ENCODE results near the gene INPP5J. TPM values are rescaled to one million over a fixed set of nuclear protein-coding genes. Genes with fewer than 3 reads are reported as not detected.

The INPP5J gene
- total RNA-seq, 1 experiment from 2014 or later: 6.2 TPM

DNA sequence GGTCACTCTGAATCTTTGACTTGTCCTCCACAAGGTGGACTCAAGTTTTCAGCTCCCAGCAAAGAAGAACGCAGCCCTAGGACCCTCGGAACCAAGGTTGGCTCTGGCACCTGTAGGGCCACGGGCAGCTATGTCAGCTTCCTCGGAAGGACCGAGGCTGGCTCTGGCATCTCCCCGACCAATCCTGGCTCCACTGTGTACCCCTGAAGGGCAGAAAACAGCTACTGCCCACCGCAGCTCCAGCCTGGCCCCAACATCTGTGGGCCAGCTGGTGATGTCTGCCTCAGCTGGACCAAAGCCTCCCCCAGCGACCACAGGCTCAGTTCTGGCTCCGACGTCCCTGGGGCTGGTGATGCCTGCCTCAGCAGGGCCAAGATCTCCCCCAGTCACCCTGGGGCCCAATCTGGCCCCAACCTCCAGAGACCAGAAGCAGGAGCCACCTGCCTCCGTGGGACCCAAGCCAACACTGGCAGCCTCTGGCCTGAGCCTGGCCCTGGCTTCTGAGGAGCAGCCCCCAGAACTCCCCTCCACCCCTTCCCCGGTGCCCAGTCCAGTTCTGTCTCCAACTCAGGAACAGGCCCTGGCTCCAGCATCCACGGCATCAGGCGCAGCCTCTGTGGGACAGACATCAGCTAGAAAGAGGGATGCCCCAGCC lies 2.2 kb downstream of the INPP5J start (continued):
- TF ChIP-seq ZNF281 (CRISPR knock-in tag; IDR thresholded peaks at IDR 0.05) (no peak), HMGA2 (CRISPR knock-in tag; IDR thresholded peaks at IDR 0.05) (no peak)

DNA sequence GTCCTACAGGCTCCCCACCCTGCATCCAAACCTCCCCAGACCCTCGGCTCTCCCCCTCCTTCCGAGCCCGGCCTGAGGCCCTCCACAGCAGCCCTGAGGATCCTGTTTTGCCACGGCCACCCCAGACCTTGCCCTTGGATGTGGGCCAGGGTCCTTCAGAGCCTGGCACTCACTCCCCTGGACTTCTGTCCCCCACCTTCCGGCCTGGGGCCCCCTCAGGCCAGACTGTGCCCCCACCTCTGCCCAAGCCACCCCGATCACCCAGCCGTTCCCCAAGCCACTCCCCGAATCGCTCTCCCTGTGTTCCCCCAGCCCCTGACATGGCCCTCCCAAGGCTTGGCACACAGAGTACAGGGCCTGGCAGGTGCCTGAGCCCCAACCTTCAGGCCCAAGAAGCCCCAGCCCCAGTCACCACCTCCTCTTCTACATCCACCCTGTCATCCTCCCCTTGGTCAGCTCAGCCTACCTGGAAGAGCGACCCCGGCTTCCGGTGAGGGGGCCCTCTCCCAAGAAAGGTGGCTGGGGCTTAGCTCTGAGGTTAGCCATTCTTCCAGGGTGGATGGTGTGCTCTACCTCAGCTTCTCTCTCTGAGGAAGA lies 2.9 kb downstream of the INPP5J start:
- TF ChIP-seq, protein P1, sequence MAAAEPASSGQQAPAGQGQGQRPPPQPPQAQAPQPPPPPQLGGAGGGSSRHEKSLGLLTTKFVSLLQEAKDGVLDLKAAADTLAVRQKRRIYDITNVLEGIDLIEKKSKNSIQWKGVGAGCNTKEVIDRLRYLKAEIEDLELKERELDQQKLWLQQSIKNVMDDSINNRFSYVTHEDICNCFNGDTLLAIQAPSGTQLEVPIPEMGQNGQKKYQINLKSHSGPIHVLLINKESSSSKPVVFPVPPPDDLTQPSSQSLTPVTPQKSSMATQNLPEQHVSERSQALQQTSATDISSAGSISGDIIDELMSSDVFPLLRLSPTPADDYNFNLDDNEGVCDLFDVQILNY (CRISPR knock-in tag; IDR thresholded peaks at IDR 0.05): no peak
- TF ChIP-seq ATF1 (CRISPR knock-in tag; IDR thresholded peaks at IDR 0.05) (no peak), ZNF396 (CRISPR knock-in tag; IDR thresholded peaks at IDR 0.05; ENCODE audit: borderline replicate concordance) (no peak)
- TF ChIP-seq, protein P2, sequence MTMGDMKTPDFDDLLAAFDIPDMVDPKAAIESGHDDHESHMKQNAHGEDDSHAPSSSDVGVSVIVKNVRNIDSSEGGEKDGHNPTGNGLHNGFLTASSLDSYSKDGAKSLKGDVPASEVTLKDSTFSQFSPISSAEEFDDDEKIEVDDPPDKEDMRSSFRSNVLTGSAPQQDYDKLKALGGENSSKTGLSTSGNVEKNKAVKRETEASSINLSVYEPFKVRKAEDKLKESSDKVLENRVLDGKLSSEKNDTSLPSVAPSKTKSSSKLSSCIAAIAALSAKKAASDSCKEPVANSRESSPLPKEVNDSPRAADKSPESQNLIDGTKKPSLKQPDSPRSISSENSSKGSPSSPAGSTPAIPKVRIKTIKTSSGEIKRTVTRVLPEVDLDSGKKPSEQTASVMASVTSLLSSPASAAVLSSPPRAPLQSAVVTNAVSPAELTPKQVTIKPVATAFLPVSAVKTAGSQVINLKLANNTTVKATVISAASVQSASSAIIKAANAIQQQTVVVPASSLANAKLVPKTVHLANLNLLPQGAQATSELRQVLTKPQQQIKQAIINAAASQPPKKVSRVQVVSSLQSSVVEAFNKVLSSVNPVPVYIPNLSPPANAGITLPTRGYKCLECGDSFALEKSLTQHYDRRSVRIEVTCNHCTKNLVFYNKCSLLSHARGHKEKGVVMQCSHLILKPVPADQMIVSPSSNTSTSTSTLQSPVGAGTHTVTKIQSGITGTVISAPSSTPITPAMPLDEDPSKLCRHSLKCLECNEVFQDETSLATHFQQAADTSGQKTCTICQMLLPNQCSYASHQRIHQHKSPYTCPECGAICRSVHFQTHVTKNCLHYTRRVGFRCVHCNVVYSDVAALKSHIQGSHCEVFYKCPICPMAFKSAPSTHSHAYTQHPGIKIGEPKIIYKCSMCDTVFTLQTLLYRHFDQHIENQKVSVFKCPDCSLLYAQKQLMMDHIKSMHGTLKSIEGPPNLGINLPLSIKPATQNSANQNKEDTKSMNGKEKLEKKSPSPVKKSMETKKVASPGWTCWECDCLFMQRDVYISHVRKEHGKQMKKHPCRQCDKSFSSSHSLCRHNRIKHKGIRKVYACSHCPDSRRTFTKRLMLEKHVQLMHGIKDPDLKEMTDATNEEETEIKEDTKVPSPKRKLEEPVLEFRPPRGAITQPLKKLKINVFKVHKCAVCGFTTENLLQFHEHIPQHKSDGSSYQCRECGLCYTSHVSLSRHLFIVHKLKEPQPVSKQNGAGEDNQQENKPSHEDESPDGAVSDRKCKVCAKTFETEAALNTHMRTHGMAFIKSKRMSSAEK (CRISPR knock-in tag; IDR thresholded peaks at IDR 0.05; ENCODE audit: borderline replicate concordance): no peak
- CTCF ChIA-PET: interaction anchor here (1.3 to 3.5 kb wide), 3 partner anchors 15 to 20 kb away, joined by 4 to 56 read pairs (median 8); partner anchors contain the start of genes PLA2G3 and SELENOM
- no peak for ATAC-seq
- no peak overlapping the region for H3K27ac Mint-ChIP-seq
- no peaks in the 10 kb centered on the region for H3K36me3 Mint-ChIP-seq
- peaks cover 3% of the 10 kb centered on the region; the same call in 1 of the 2 replicates for H3K27me3 Mint-ChIP-seq (ENCODE audit: low read depth)
- no peak overlapping the region for H3K4me3 Mint-ChIP-seq
- DNase-seq (ENCODE audit: low spot score): no peak
- peaks cover 25% of the 10 kb centered on the region for H3K4me1 Mint-ChIP-seq
- POLR2A ChIA-PET: interaction anchor here (0.6 kb wide), 1 partner anchor 54 kb away, joined by 3 read pairs; no protein-coding TSS in a partner anchor
- H3K9me3 Mint-ChIP-seq: no peaks in the 10 kb centered on the region

DNA sequence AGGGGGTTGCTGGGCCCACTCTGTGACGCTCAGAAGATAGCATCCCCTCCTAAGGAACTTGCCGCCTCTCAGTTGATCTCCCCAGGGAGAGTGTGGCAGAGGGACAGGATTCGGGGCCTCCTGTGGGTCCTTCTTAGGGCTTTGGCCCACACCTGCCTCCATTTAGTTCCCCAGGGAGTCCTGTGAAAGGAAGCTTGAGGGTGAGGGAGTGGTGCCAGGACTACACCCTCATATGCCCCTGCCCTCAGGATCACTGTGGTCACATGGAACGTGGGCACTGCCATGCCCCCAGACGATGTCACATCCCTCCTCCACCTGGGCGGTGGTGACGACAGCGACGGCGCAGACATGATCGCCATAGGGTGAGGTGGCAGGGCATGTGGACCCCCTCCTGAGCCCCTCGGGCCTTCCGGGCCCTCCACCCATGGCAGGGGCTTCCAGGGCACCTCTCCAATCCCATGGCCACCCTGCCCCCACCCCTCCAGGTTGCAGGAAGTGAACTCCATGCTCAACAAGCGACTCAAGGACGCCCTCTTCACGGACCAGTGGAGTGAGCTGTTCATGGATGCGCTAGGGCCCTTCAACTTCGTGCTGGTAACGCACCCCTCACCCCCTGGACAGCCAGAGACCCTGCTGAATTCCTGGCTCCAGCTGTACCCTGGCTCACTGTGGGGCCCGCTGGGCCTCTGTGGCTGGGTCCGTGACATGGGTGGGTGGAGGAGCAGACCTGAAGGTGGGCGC lies 3.5 kb downstream of the INPP5J start:
- CTCF ChIA-PET: interaction anchor here (1.3 to 3.5 kb wide), 2 partner anchors 14 to 21 kb away, joined by 4 to 56 read pairs; partner anchors contain the start of genes PLA2G3 and SELENOM

More for the DNA sequence above, 3.5 kb downstream of the INPP5J start:
- TF ChIP-seq ZNF396 (CRISPR knock-in tag; IDR thresholded peaks at IDR 0.05; ENCODE audit: borderline replicate concordance) (no peak), GTF2I (CRISPR knock-in tag; conservative IDR thresholded peaks at IDR 0.05) (no peak), TEAD4 (CRISPR knock-in tag; IDR thresholded peaks at IDR 0.05) (no peak), PRDM15 (CRISPR knock-in tag; IDR thresholded peaks at IDR 0.05) (no peak), OVOL2 (CRISPR knock-in tag; IDR thresholded peaks at IDR 0.05; ENCODE audit: borderline replicate concordance) (no peak), CTCF (IDR thresholded peaks at IDR 0.05) (no peak), MLX (CRISPR knock-in tag; IDR thresholded peaks at IDR 0.05) (no peak)
- POLR2A ChIA-PET: interaction anchor here (0.6 to 1.0 kb wide), 2 partner anchors 13 to 55 kb away, joined by 3 read pairs; no protein-coding TSS in a partner anchor
- Mint-ChIP-seq H3K27me3 (ENCODE audit: low read depth) (peaks cover 3% of the 10 kb centered on the region; the same call in 1 of the 2 replicates), H3K4me3 (no peak overlapping the region), H3K36me3 (no peaks in the 10 kb centered on the region), H3K27ac (no peak overlapping the region), H3K4me1 (peaks cover 24% of the 10 kb centered on the region), H3K9me3 (no peaks in the 10 kb centered on the region)
- DNase-seq (ENCODE audit: low spot score) (no peak), ATAC-seq (no peak)

Data from WTC11 (cell line).